CD4-positive, alpha-beta T cell treated with Interleukin-17A for 4 hours (primary cell): Measurements from ENCODE around the gene LIMS2.

Experiments
- DNase-seq: peaks from one replicate; pipeline ENCODE4 v3.0.0-alpha.2; 2020; ENCODE audit warnings: mixed read lengths

The LIMS2 gene

GRCh38 chr2:127596311-127597045, 78.9 kb downstream of the LIMS2 start:
- no peak for DNase-seq

- DNase-seq, result no peak
These were observed 81.2 kb downstream of the LIMS2 start for GRCh38 chr2:127594116-127594591.

GRCh38 chr2:127593228-127594115, 81.9 kb downstream of the LIMS2 start:
- no peak for DNase-seq

GRCh38 chr2:127592761-127593227, 82.5 kb downstream of the LIMS2 start:
- no peak for DNase-seq

GRCh38 chr2:127591221-127591923, 84.0 kb downstream of the LIMS2 start:
- DNase-seq, result peak; percentile 82

- no peak for DNase-seq
These were observed 84.7 kb downstream of the LIMS2 start for GRCh38 chr2:127590386-127591190.

- DNase-seq, result no peak
These were observed 85.5 kb downstream of the LIMS2 start for GRCh38 chr2:127589841-127590240.

GRCh38 chr2:127589358-127589757, 86.0 kb downstream of the LIMS2 start:
- no peak for DNase-seq
